ENCODE results near the gene PLBD1. TPM values are rescaled to one million over a fixed set of nuclear protein-coding genes. Genes with fewer than 3 reads are reported as not detected.
A peak's percentile ranks its signal among the peaks of the same experiment; 100 is the strongest.

PLBD1 gene
- total and polyA plus RNA-seq, 7 donors = 3.7 to 10.6 (median 6.5) TPM

GRCh38 chr12:14612250-14612649 is 44.6 kb upstream of the PLBD1 start:
- H3K27ac ChIP-seq = no peak overlapping the region
- no peak for TF ChIP-seq CTCF (IDR thresholded peaks at IDR 0.05)
- no peaks in the 10 kb centered on the region for H3K27me3 ChIP-seq (ENCODE audit: insufficient read depth in 3 of 3, low read length in 2 of 3)
- intact Hi-C loops (cut with DNase I) = no loop called here
- H3K4me3 ChIP-seq = no peak overlapping the region
- H3K36me3 ChIP-seq (ENCODE audit: insufficient read depth in 1 of 2, low read depth in 1 of 2) = no peaks in the 10 kb centered on the region
- WGBS, 3 donors = 93 to 95% (median 93%) methylated on average over 3 of the region's 3 CpGs
- DNase-seq = no peak
- H3K4me1 ChIP-seq = peaks cover 19% of the 10 kb centered on the region
- no peak for ATAC-seq
- H3K9me3 ChIP-seq = peaks cover 18% of the 10 kb centered on the region

- no peaks in the 10 kb centered on the region for H3K27me3 ChIP-seq (ENCODE audit: insufficient read depth in 3 of 3, low read length in 2 of 3)
- no peak for DNase-seq
- no peak overlapping the region for H3K4me3 ChIP-seq
- TF ChIP-seq CTCF (IDR thresholded peaks at IDR 0.05) = no peak
- intact Hi-C loops (cut with DNase I) = no loop called here
- peak in 1 of 4 donors; percentile 27 for ATAC-seq
- peaks cover 20% of the 10 kb centered on the region for H3K9me3 ChIP-seq
- H3K4me1 ChIP-seq = peaks cover 19% of the 10 kb centered on the region
- no peak overlapping the region for H3K27ac ChIP-seq
- 88 to 93% (median 91%) methylated on average over 3 of the region's 3 CpGs for WGBS, 3 donors
- no peaks in the 10 kb centered on the region for H3K36me3 ChIP-seq (ENCODE audit: insufficient read depth in 1 of 2, low read depth in 1 of 2)
Observed at GRCh38 chr12:14611640-14612203, 44.0 kb upstream of the PLBD1 start.

GRCh38 chr12:14607568-14607967 is 39.9 kb upstream of the PLBD1 start:
- intact Hi-C loops (cut with DNase I) = no loop called here
- H3K27me3 ChIP-seq (ENCODE audit: insufficient read depth in 3 of 3, low read length in 2 of 3) = no peaks in the 10 kb centered on the region
- ATAC-seq = no peak
- H3K36me3 ChIP-seq (ENCODE audit: insufficient read depth in 1 of 2, low read depth in 1 of 2) = no peaks in the 10 kb centered on the region
- no peak overlapping the region for H3K4me3 ChIP-seq
- H3K27ac ChIP-seq = no peak overlapping the region
- TF ChIP-seq CTCF (IDR thresholded peaks at IDR 0.05) = no peak
- H3K9me3 ChIP-seq = peaks cover 39% of the 10 kb centered on the region
- peaks cover 4% of the 10 kb centered on the region for H3K4me1 ChIP-seq
- no peak for DNase-seq

GRCh38 chr12:14605401-14605989 is 37.8 kb upstream of the PLBD1 start:
- TF ChIP-seq CTCF (IDR thresholded peaks at IDR 0.05) = no peak
- WGBS, 3 donors = 81 to 92% (median 89%) methylated on average over 3 of the region's 3 CpGs
- DNase-seq (no peak), ATAC-seq (no peak)
- Histone ChIP-seq H3K27ac (no peak overlapping the region), H3K9me3 (peaks cover 39% of the 10 kb centered on the region), H3K27me3 (ENCODE audit: insufficient read depth in 3 of 3, low read length in 2 of 3) (no peaks in the 10 kb centered on the region), H3K4me1 (no peaks in the 10 kb centered on the region), H3K36me3 (ENCODE audit: insufficient read depth in 1 of 2, low read depth in 1 of 2) (no peaks in the 10 kb centered on the region), H3K4me3 (no peak overlapping the region)
- intact Hi-C loops (cut with DNase I) = no loop called here
